Mucosa of descending colon (tissue), 3 donors: ENCODE data around the gene GPBP1. TPM values are rescaled to one million over a fixed set of nuclear protein-coding genes. Genes with fewer than 3 reads are reported as not detected.
A peak's percentile ranks its signal among the peaks of the same experiment; 100 is the strongest.

ENCODE experiments used
- ATAC-seq: fragments of 200-7000 bp; cut with Tn5 transposase; one replicate; pipeline ENCODE4 v1.9.1; 2020; ENCODE audit warnings: mild to moderate bottlenecking, moderate library complexity
- DNase-seq, 3 donors: peaks; one replicate each; pipeline ENCODE4 v3.0.0-alpha.2; 2020
- H3K36me3 ChIP-seq: fragments of 200-600 bp; one replicate; pipeline ENCODE4 v1.8.0; 2021; ENCODE audit warnings: low read depth, mild to moderate bottlenecking
- H3K4me1 ChIP-seq: fragments of 200-600 bp; one replicate; pipeline ENCODE4 v1.8.0; 2021; ENCODE audit warnings: low read depth, mild to moderate bottlenecking
- H3K4me3 ChIP-seq: fragments of 200-600 bp; one replicate; pipeline ENCODE4 v1.8.0; 2021; ENCODE audit warnings: mild to moderate bottlenecking
- H3K9me3 ChIP-seq: fragments of 200-600 bp; one replicate; pipeline ENCODE4 v1.8.0; 2021; ENCODE audit warnings: mild to moderate bottlenecking
- intact Hi-C, 2 donors: fragments of 100-400 bp; cut with DNase I in 1 of 2; cut with micrococcal nuclease in 1 of 2; formaldehyde crosslinking; loops; one replicate each; pipeline versions ENCODE4 v1.11.0 to v1.11.1; 2022; cut with DNase I, micrococcal nuclease
- total RNA-seq, 3 donors: library from RNA; stranded (reverse); fragmentation: NEBNext Ultra II Directional in 2 of 3; extraction: Animal tissue kit (Norgen Biotek cat#: 25700) in 2 of 3; gene quantifications; one replicate each; pipeline versions ENCODE4 v1.2.1 to v1.2.4, GENCODE V29; 2021 to 2023
- TF ChIP-seq, protein P1 (sequence below): fragments of 200-600 bp; IDR thresholded peaks from one replicate; pipeline ENCODE4 v1.8.0; 2022; ENCODE audit warnings: antibody characterized with exemption, mild to moderate bottlenecking
- donor health status: DM: no; HTN: no; CAD: no; lungs with moderate emphysema.
- donor health status: DM: no; HTN: no; CAD: no.
- donor health status: DM: no; HTN: yes; CAD: no.

GPBP1 gene
- total RNA-seq, 3 donors from 2014 or later: 59.8 to 75.3 (median 74.0) TPM

DNA sequence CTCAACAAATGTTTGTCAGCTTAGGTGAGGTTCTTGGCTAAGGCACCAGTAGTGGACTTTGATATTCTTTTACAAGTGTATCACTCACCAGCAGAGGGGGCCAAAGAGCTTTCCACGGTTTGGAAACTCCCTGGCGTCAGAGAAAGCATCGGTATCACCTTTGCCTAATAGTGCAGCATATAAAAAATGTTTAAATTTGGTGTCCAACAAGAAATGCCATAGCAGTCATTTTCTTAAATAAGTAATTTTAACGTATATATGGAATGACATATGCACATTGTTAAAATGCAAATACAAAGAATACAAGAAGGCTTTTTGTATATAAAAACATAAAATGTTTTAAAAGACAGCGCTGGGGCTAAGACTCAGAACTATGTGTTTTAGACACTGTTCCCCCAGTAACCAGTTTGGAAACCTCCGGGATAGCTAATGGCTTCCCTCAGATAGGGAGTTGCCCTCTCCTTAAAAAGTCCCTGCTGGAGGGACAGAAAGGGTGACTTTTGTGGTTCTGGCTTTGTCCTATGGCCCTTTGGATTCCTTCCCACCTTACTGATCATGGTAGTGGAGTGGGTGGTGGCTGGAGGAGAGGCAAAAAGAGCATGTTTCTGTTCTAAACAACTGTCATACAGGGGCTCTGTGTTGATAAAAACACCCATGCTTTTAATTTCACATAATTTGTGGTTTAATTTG lies 124.6 kb downstream of the GPBP1 start:
- TF ChIP-seq, protein P1, sequence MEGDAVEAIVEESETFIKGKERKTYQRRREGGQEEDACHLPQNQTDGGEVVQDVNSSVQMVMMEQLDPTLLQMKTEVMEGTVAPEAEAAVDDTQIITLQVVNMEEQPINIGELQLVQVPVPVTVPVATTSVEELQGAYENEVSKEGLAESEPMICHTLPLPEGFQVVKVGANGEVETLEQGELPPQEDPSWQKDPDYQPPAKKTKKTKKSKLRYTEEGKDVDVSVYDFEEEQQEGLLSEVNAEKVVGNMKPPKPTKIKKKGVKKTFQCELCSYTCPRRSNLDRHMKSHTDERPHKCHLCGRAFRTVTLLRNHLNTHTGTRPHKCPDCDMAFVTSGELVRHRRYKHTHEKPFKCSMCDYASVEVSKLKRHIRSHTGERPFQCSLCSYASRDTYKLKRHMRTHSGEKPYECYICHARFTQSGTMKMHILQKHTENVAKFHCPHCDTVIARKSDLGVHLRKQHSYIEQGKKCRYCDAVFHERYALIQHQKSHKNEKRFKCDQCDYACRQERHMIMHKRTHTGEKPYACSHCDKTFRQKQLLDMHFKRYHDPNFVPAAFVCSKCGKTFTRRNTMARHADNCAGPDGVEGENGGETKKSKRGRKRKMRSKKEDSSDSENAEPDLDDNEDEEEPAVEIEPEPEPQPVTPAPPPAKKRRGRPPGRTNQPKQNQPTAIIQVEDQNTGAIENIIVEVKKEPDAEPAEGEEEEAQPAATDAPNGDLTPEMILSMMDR: peak; percentile 60
- H3K4me3 ChIP-seq: no peak overlapping the region
- intact Hi-C loops: loop anchor here (2.0 kb wide), 1 partner anchor 1162 kb away; the partner anchor contains the start of gene PLK2 (in 2 of the 2)

DNA sequence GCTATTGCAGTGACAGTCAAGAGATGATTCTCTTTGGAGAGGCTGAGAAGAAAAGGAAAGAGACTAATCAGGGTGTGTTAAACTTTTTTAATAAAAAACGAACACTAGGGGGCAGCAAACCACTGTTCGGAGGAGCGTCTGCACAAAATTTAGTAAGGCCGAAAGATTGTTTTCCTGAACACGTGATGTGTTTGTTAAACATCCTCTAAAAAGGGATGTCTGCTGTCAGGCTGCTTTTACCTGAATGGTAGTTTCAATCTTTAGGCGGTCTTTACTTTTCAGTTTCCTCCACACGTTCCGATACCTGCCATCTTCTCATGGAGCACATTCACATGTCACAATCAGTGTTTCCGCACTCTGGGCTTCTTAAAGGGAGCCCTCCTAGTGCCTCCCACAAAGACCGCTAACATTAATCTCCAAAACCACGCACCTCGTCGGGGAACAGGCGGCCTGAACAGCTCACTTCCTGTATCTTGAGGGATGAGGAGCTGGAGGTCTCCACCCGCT lies 125.2 kb downstream of the GPBP1 start:
- no peaks in the 10 kb centered on the region for H3K9me3 ChIP-seq

More for the DNA sequence above, 124.6 kb downstream of the GPBP1 start:
- peak; percentile 93 for ATAC-seq
- Histone ChIP-seq H3K9me3 (no peaks in the 10 kb centered on the region), H3K36me3 (no peaks in the 10 kb centered on the region), H3K4me1 (peaks cover 7% of the 10 kb centered on the region)
- DNase-seq: peak in 2 of 3 donors; percentile 71 to 98

GRCh38 chr5:57299986-57300385 lies 126.1 kb downstream of the GPBP1 start:
- ATAC-seq (no peak), DNase-seq (no peak)
- peaks cover 7% of the 10 kb centered on the region for H3K4me1 ChIP-seq
- no peak overlapping the region for H3K4me3 ChIP-seq
- no peaks in the 10 kb centered on the region for H3K36me3 ChIP-seq
- TF ChIP-seq, protein P1: no peak
- no peaks in the 10 kb centered on the region for H3K9me3 ChIP-seq
- intact Hi-C loops: loop anchor here (2.0 to 5.0 kb wide), 2 partner anchors 1161 to 1172 kb away; partner anchors contain the start of gene PLK2 (in 2 of the 2)

More for the DNA sequence above, 125.2 kb downstream of the GPBP1 start:
- Histone ChIP-seq H3K36me3 (no peaks in the 10 kb centered on the region), H3K4me1 (peaks cover 7% of the 10 kb centered on the region), H3K4me3 (no peak overlapping the region)
- TF ChIP-seq, protein P1: peak; percentile 46
- ATAC-seq (peak; percentile 77), DNase-seq (peak in 1 of 3 donors; percentile 64)
- intact Hi-C loops: loop anchor here (2.0 kb wide), 1 partner anchor 1162 kb away; the partner anchor contains the start of gene PLK2 (in 2 of the 2)

GRCh38 chr5:57302164-57302563 lies 128.3 kb downstream of the GPBP1 start:
- DNase-seq (peak in 1 of 3 donors; percentile 79), ATAC-seq (peak; percentile 69)
- peaks cover 7% of the 10 kb centered on the region for H3K4me1 ChIP-seq
- H3K9me3 ChIP-seq: no peaks in the 10 kb centered on the region
- no peak overlapping the region for H3K4me3 ChIP-seq
- no peaks in the 10 kb centered on the region for H3K36me3 ChIP-seq
- TF ChIP-seq, protein P1: no peak
- intact Hi-C loops: loop anchor here in 1 of 2 donors (5.0 kb wide), 1 partner anchor 1170 kb away; no protein-coding TSS in a partner anchor

- H3K36me3 ChIP-seq: no peaks in the 10 kb centered on the region
- intact Hi-C loops: loop anchor here in 1 of 2 donors (5.0 kb wide), 1 partner anchor 1170 kb away; no protein-coding TSS in a partner anchor
- TF ChIP-seq, protein P1: no peak
These were observed 128.8 kb downstream of the GPBP1 start for GRCh38 chr5:57302643-57303042.

More at GRCh38 chr5:57302643-57303042, 128.8 kb downstream of the GPBP1 start:
- Histone ChIP-seq H3K9me3 (no peaks in the 10 kb centered on the region), H3K4me1 (peaks cover 7% of the 10 kb centered on the region), H3K4me3 (no peak overlapping the region)
- ATAC-seq (no peak), DNase-seq (no peak)
